IPS-11a (cell line): Measurements from ENCODE around the gene VIPR2.
"Not testable (repeated sequence)": the region's sequence is repeated elsewhere in the genome, so short reads cannot be mapped to it uniquely, and the experiment has no call there.

Experiments used
- H3K4me3 ChIP-seq: one replicate; pipeline ENCODE4 v1.5.1; 2013; ENCODE audit warnings: low read depth, low read length, control low read depth

Gene VIPR2

GRCh38 chr7:158996214-158997109 is 148.2 kb downstream of the VIPR2 start:
- no peak overlapping the region for H3K4me3 ChIP-seq

GRCh38 chr7:158995514-158995913 is 149.2 kb downstream of the VIPR2 start:
- H3K4me3 ChIP-seq, result no peak overlapping the region

- no peak overlapping the region for H3K4me3 ChIP-seq
Observed at GRCh38 chr7:158994687-158995086, 150.0 kb downstream of the VIPR2 start.

GRCh38 chr7:158993591-158993990 is 151.1 kb downstream of the VIPR2 start:
- H3K4me3 ChIP-seq, result no peak overlapping the region

- H3K4me3 ChIP-seq, result no peak overlapping the region
Observed at GRCh38 chr7:158992759-158993158, 151.9 kb downstream of the VIPR2 start.

GRCh38 chr7:158991824-158992621 is 152.6 kb downstream of the VIPR2 start:
- H3K4me3 ChIP-seq, result no peak overlapping the region

- H3K4me3 ChIP-seq, result no peak overlapping the region
Observed at GRCh38 chr7:158988996-158989395, 155.7 kb downstream of the VIPR2 start.

GRCh38 chr7:158988302-158988862 is 156.3 kb downstream of the VIPR2 start:
- no peak overlapping the region for H3K4me3 ChIP-seq

GRCh38 chr7:158987691-158988090 is 157.0 kb downstream of the VIPR2 start:
- H3K4me3 ChIP-seq, result no peak overlapping the region

- H3K4me3 ChIP-seq, result no peak overlapping the region
Observed at GRCh38 chr7:158985583-158985982, 159.1 kb downstream of the VIPR2 start.

GRCh38 chr7:158984007-158984406 is 160.7 kb downstream of the VIPR2 start:
- not testable (repeated sequence) for H3K4me3 ChIP-seq

GRCh38 chr7:158982080-158982479 is 162.6 kb downstream of the VIPR2 start:
- not testable (repeated sequence) for H3K4me3 ChIP-seq

- H3K4me3 ChIP-seq, result no peak overlapping the region
Observed at GRCh38 chr7:158979635-158980351, 164.9 kb downstream of the VIPR2 start.

GRCh38 chr7:158979023-158979529 is 165.6 kb downstream of the VIPR2 start:
- H3K4me3 ChIP-seq, result no peak overlapping the region
